T-helper 2 cell treated with Interferon-gamma antibody and Interleukin-4, amounts not matched to agents 5 μg/mL and 100 μg/mL, for 36 hours (primary cell): ENCODE data around the gene PTH1R.
"Not testable (repeated sequence)": the region's sequence is repeated elsewhere in the genome, so short reads cannot be mapped to it uniquely, and the experiment has no call there.

Source experiments
- DNase-seq: peaks from one replicate; pipeline ENCODE4 v3.0.0; 2021; ENCODE audit warnings: low spot score
- H3K27ac Mint-ChIP-seq: one replicate; pipeline ENCODE4 v1.8.0; 2021; ENCODE audit warnings: mild to moderate bottlenecking, mixed read lengths
- H3K27me3 Mint-ChIP-seq: one replicate; pipeline ENCODE4 v1.8.0; 2021; ENCODE audit warnings: low read depth, mixed read lengths
- H3K36me3 Mint-ChIP-seq: one replicate; pipeline ENCODE4 v1.8.0; 2021; ENCODE audit warnings: low read depth, mixed read lengths
- H3K4me1 Mint-ChIP-seq: one replicate; pipeline ENCODE4 v1.8.0; 2021; ENCODE audit warnings: low read depth, mixed read lengths
- H3K4me3 Mint-ChIP-seq: one replicate; pipeline ENCODE4 v1.8.0; 2022; ENCODE audit warnings: mild to moderate bottlenecking, moderate library complexity, mixed read lengths
- H3K9me3 Mint-ChIP-seq: one replicate; pipeline ENCODE4 v1.8.0; 2021; ENCODE audit warnings: mixed read lengths

The PTH1R gene

DNA sequence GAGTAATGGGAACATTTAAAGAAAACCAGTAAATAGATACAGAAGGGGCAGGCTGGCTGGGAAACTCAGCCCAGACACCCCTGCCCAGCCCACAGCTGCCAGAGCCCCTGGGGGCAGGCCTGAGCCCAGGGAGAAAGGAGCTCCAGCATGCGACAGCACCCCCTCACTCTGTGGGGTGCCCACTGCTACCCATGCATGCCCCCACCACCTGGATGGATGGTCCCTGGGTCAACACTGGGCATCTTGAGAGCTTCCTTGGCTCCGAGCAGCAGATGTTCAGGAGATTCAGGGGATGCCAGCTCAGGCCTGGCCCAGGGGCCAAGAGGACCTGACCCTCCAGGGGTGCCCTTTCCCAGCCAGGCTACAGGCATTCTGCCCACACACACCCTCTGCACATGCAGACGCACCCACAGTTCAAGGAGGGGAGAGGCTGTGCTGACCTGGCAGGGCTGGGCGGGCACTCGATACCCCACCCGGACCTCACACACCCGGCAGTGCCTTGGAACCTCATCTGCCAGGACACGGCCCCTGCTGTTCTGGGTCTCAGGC is 31.5 kb downstream of the PTH1R start:
- Mint-ChIP-seq H3K27me3 (no peaks in the 10 kb centered on the region), H3K4me1 (peaks cover 10% of the 10 kb centered on the region), H3K36me3 (peaks cover 4% of the 10 kb centered on the region), H3K9me3 (no peaks in the 10 kb centered on the region), H3K4me3 (no peak overlapping the region), H3K27ac (no peak overlapping the region)
- no peak for DNase-seq

- Mint-ChIP-seq H3K27ac (no peak overlapping the region), H3K4me1 (peaks cover 10% of the 10 kb centered on the region), H3K27me3 (no peaks in the 10 kb centered on the region), H3K4me3 (no peak overlapping the region), H3K36me3 (peaks cover 4% of the 10 kb centered on the region), H3K9me3 (no peaks in the 10 kb centered on the region)
- peak; percentile 72 for DNase-seq
Measured at GRCh38 chr3:46909535-46910161, 32.1 kb downstream of the PTH1R start.

GRCh38 chr3:46910166-46910760 is 32.7 kb downstream of the PTH1R start:
- Mint-ChIP-seq H3K27me3 (no peaks in the 10 kb centered on the region), H3K27ac (no peak overlapping the region), H3K36me3 (peaks cover 6% of the 10 kb centered on the region), H3K4me3 (no peak overlapping the region), H3K9me3 (no peaks in the 10 kb centered on the region), H3K4me1 (peaks cover 10% of the 10 kb centered on the region)
- DNase-seq, result no peak

- H3K36me3 Mint-ChIP-seq, H3K9me3 Mint-ChIP-seq, H3K4me3 Mint-ChIP-seq, H3K27me3 Mint-ChIP-seq, H3K27ac Mint-ChIP-seq, DNase-seq: not testable (repeated sequence)
- peaks cover 13% of the 10 kb centered on the region for H3K4me1 Mint-ChIP-seq
Measured at GRCh38 chr3:46910914-46911313, 33.4 kb downstream of the PTH1R start.

- H3K27ac Mint-ChIP-seq, result no peak overlapping the region
- no peak overlapping the region for H3K4me3 Mint-ChIP-seq
- H3K9me3 Mint-ChIP-seq, result peaks cover 4% of the 10 kb centered on the region
- H3K36me3 Mint-ChIP-seq, result peaks cover 28% of the 10 kb centered on the region
- H3K4me1 Mint-ChIP-seq, result peaks cover 13% of the 10 kb centered on the region
- H3K27me3 Mint-ChIP-seq, result no peaks in the 10 kb centered on the region
- DNase-seq, result no peak
Measured at GRCh38 chr3:46912986-46913385, 35.5 kb downstream of the PTH1R start.

- Mint-ChIP-seq H3K4me3 (no peak overlapping the region), H3K9me3 (peaks cover 4% of the 10 kb centered on the region), H3K36me3 (peaks cover 34% of the 10 kb centered on the region), H3K4me1 (peaks cover 13% of the 10 kb centered on the region), H3K27me3 (no peaks in the 10 kb centered on the region), H3K27ac (no peak overlapping the region)
- DNase-seq, result no peak
Measured at GRCh38 chr3:46913644-46914043, 36.1 kb downstream of the PTH1R start.

DNA sequence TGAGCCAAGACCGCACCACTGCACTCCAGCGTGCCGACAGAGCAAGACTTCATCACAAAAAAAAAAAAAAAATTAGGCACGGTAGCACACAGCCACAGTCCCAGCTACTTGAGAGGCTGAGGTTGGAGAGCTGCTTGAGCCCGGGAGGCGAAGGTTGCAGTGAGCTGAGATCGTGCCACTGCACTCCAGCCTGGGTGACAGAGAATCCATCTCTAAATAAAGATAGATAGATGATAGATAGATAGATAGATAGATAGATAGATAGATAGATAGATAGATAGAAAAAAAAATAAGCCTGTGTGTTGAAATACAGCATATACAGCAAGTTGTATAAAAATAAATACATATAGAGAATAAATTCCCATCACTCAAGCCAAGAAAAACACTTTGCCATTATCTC is 37.3 kb downstream of the PTH1R start:
- Mint-ChIP-seq H3K9me3 (peaks cover 4% of the 10 kb centered on the region), H3K36me3 (peaks cover 43% of the 10 kb centered on the region), H3K27ac (no peak overlapping the region), H3K4me1 (peaks cover 11% of the 10 kb centered on the region), H3K4me3 (no peak overlapping the region), H3K27me3 (no peaks in the 10 kb centered on the region)
- no peak for DNase-seq

DNA sequence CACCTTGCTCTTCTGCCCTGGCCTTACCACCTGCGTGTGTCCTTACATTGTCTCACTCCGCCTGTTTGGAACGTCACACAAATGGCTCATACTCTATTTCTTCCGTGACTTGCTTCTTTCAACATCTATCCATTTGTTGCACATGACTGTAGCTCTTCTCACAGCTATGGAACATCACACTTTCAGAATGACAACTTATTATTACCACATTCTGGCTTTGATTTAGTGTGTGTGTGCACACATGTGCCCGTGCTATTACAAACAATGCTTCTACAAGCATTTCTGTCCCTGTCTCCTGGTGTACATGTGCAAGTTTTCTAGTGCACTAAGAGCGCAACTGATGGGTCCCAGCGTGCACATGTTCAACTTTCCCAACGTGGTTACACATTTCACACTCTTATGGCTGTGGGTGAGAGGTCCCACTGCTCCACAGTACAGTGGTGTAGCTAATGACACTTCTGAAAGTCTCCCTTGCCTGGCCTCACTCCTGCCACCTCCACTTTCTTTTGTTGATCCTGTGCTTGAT is 37.8 kb downstream of the PTH1R start:
- Mint-ChIP-seq H3K27me3 (no peaks in the 10 kb centered on the region), H3K36me3 (peaks cover 48% of the 10 kb centered on the region), H3K4me1 (peaks cover 11% of the 10 kb centered on the region), H3K27ac (no peak overlapping the region), H3K9me3 (peaks cover 4% of the 10 kb centered on the region), H3K4me3 (no peak overlapping the region)
- DNase-seq, result no peak

DNA sequence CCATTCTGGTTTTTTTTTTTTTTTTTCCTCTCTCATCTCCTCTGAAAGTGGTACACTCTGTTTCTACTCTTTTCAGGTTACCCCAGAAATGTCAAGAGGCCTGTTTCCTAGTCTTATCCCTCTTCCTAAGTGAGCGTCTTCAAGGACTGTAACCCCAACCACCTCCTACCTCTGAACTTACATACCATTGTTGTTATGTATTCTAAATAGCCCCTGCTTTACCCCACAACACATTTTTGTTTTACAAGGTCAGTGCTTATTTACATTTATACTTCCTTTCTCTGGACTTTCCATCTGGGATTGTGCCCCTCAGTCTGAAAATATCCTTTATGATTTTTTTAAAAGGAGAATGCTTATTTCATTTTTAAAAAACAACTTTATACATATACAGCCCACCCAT is 38.8 kb downstream of the PTH1R start:
- Mint-ChIP-seq H3K27me3 (no peaks in the 10 kb centered on the region), H3K9me3 (peaks cover 4% of the 10 kb centered on the region), H3K4me3 (no peak overlapping the region), H3K36me3 (peaks cover 55% of the 10 kb centered on the region), H3K27ac (no peak overlapping the region), H3K4me1 (peaks cover 11% of the 10 kb centered on the region)
- DNase-seq, result no peak

- Mint-ChIP-seq H3K9me3 (peaks cover 4% of the 10 kb centered on the region), H3K27ac (no peak overlapping the region), H3K36me3 (peaks cover 60% of the 10 kb centered on the region), H3K4me1 (peaks cover 11% of the 10 kb centered on the region), H3K4me3 (no peak overlapping the region), H3K27me3 (no peaks in the 10 kb centered on the region)
- DNase-seq, result no peak
Measured at GRCh38 chr3:46916799-46917198, 39.3 kb downstream of the PTH1R start.

- DNase-seq, result no peak
- peaks cover 61% of the 10 kb centered on the region for H3K36me3 Mint-ChIP-seq
- peaks cover 11% of the 10 kb centered on the region for H3K4me1 Mint-ChIP-seq
- H3K27ac Mint-ChIP-seq, result no peak overlapping the region
- H3K4me3 Mint-ChIP-seq, result no peak overlapping the region
- H3K9me3 Mint-ChIP-seq, result peaks cover 4% of the 10 kb centered on the region
- no peaks in the 10 kb centered on the region for H3K27me3 Mint-ChIP-seq
Measured at GRCh38 chr3:46917257-46917656, 39.7 kb downstream of the PTH1R start.

GRCh38 chr3:46918202-46918601 is 40.7 kb downstream of the PTH1R start:
- Mint-ChIP-seq H3K27me3 (no peaks in the 10 kb centered on the region), H3K9me3 (peaks cover 4% of the 10 kb centered on the region), H3K4me1 (peaks cover 11% of the 10 kb centered on the region), H3K27ac (no peak overlapping the region), H3K4me3 (no peak overlapping the region), H3K36me3 (peaks cover 68% of the 10 kb centered on the region)
- DNase-seq, result no peak

- Mint-ChIP-seq H3K4me3 (no peak overlapping the region), H3K9me3 (peaks cover 4% of the 10 kb centered on the region), H3K36me3 (peaks cover 70% of the 10 kb centered on the region), H3K27ac (no peak overlapping the region), H3K27me3 (no peaks in the 10 kb centered on the region), H3K4me1 (peaks cover 8% of the 10 kb centered on the region)
- no peak for DNase-seq
Measured at GRCh38 chr3:46918634-46919033, 41.1 kb downstream of the PTH1R start.

GRCh38 chr3:46921041-46921440 is 43.5 kb downstream of the PTH1R start:
- Mint-ChIP-seq H3K4me1 (peaks cover 7% of the 10 kb centered on the region), H3K4me3 (no peak overlapping the region), H3K9me3 (peaks cover 4% of the 10 kb centered on the region), H3K27me3 (no peaks in the 10 kb centered on the region), H3K27ac (no peak overlapping the region), H3K36me3 (peaks cover 77% of the 10 kb centered on the region)
- DNase-seq, result no peak
